Upper lobe of left lung (tissue), 6 donors: Measurements from ENCODE around the gene SMARCE1. TPM values are rescaled to one million over a fixed set of nuclear protein-coding genes. Genes with fewer than 3 reads are reported as not detected.

Experiments
- ATAC-seq, 2 donors: fragments of 200-7000 bp; cut with Tn5 transposase; one replicate each; pipeline ENCODE4 v1.9.1; 2022; ENCODE audit warnings: mild to moderate bottlenecking in 2 of 2, moderate library complexity in 2 of 2; ENCODE audit not compliant: low FRiP score in 2 of 2
- DNase-seq, 2 donors: peaks; one replicate each; pipeline ENCODE4 v3.0.0-alpha.2; 2019 to 2020
- H3K27ac ChIP-seq, 4 donors: fragments of 200-600 bp; sonication (generic); one replicate each; pipeline ENCODE4 v1.5.1; 2016 to 2019
- H3K27me3 ChIP-seq, 4 donors: fragments of 200-600 bp; sonication (generic); one replicate each; pipeline ENCODE4 v1.5.1; 2017 to 2019
- H3K36me3 ChIP-seq, 4 donors: fragments of 200-600 bp; sonication (generic); one replicate each; pipeline ENCODE4 v1.5.1; 2016 to 2019
- H3K4me1 ChIP-seq, 4 donors: fragments of 200-600 bp; sonication (generic); one replicate each; pipeline ENCODE4 v1.5.1; 2018 to 2019
- H3K4me3 ChIP-seq, 4 donors: fragments of 200-600 bp; sonication (generic); one replicate each; pipeline ENCODE4 v1.5.1; 2017 to 2019; ENCODE audit warnings: mild to moderate bottlenecking in 2 of 4, moderate library complexity in 1 of 4
- H3K9me3 ChIP-seq, 4 donors: fragments of 200-600 bp; sonication (generic); one replicate each; pipeline ENCODE4 v1.5.1; 2018 to 2019
- EP300 ChIP-seq, 4 donors: sonication (generic); formaldehyde crosslinking; IDR thresholded peaks; one replicate each; pipeline ENCODE4 v1.5.1; 2017; ENCODE audit warnings: antibody characterized with exemption in 4 of 4, control low read depth in 2 of 4
- POLR2A ChIP-seq, 4 donors: fragments of 450-650 bp; IDR thresholded peaks; one replicate each; pipeline ENCODE4 v1.5.1; 2016 to 2017; ENCODE audit warnings: antibody characterized with exemption in 4 of 4, mild to moderate bottlenecking in 2 of 4
- POLR2AphosphoS5 ChIP-seq, 2 donors: sonication (generic); formaldehyde crosslinking; IDR thresholded peaks; one replicate each; pipeline ENCODE4 v1.5.1; 2017; ENCODE audit warnings: antibody characterized with exemption in 2 of 2
- WGBS, 2 donors: methylation state at CpG; one replicate each; pipeline ENCODE4 v1.1.5; 2017 to 2018; 5-methylcytosine and 5-hydroxymethylcytosine counted together
- total RNA-seq, 6 donors: library from RNA; depleted of rRNA in 4 of 6; stranded (reverse); fragments of >200 nt in 4 of 6; gene quantifications; one replicate each; pipeline versions ENCODE4 v1.1.0 to v1.2.1, GENCODE V29; 2016 to 2021
- TF ChIP-seq, protein P1 (sequence below), 6 experiments: fragments of 450-650 bp in 4 of 6; fragments of 200-600 bp in 2 of 6; sonication (generic) in 2 of 6; IDR thresholded peaks; one replicate each; pipeline ENCODE4 v1.5.1; 2016 to 2019; ENCODE audit warnings: antibody characterized with exemption in 6 of 6
- donor health status: DM: no; HTN: no; CAD: no; lungs with moderate emphysema.
- donor health status: DM: no; HTN: yes; CAD: no; lungs with severe emphysema.

Gene SMARCE1
- total RNA-seq, 6 donors from 2014 or later, result 39.8 to 91.4 (median 65.8) TPM

DNA sequence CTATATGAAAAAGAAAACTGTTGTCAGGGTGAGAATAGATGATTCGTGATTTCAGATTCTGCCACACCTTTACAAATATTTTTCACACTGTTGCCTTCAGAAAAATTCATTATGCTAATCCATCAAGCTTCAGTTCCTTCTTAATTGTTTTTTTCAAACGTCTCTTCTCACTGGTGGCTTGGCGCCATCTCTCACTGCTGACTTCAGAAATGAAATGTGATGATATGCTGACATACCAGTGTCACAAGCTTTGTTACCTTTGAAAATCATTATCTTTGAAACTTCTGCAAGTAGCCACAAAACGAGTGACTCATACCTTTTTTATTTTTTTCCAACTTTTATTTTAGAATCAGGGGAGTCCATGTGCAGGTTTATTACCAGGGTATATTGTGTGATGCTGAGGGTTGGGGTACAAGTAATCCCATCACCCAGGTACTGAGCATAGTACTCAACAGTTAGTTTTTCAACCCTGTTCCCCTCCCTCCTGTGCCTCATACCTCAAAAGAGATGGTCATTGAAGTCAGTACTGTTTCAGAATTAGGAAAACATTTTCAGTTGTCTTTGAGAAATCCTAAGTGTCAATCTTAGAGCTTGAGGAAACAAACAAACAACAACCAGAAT, 31.4 kb upstream of the SMARCE1 start:
- TF ChIP-seq POLR2AphosphoS5 (IDR thresholded peaks at IDR 0.05), result no peak
- TF ChIP-seq, protein P1, sequence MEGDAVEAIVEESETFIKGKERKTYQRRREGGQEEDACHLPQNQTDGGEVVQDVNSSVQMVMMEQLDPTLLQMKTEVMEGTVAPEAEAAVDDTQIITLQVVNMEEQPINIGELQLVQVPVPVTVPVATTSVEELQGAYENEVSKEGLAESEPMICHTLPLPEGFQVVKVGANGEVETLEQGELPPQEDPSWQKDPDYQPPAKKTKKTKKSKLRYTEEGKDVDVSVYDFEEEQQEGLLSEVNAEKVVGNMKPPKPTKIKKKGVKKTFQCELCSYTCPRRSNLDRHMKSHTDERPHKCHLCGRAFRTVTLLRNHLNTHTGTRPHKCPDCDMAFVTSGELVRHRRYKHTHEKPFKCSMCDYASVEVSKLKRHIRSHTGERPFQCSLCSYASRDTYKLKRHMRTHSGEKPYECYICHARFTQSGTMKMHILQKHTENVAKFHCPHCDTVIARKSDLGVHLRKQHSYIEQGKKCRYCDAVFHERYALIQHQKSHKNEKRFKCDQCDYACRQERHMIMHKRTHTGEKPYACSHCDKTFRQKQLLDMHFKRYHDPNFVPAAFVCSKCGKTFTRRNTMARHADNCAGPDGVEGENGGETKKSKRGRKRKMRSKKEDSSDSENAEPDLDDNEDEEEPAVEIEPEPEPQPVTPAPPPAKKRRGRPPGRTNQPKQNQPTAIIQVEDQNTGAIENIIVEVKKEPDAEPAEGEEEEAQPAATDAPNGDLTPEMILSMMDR (IDR thresholded peaks at IDR 0.05), result no peak
- TF ChIP-seq EP300 (IDR thresholded peaks at IDR 0.05), result no peak
- TF ChIP-seq POLR2A (IDR thresholded peaks at IDR 0.05), result no peak
- Histone ChIP-seq H3K27me3 (no peaks in the 10 kb centered on the region), H3K4me3 (no peak overlapping the region), H3K9me3 (no peaks in the 10 kb centered on the region), H3K36me3 (no peaks in the 10 kb centered on the region), H3K27ac (no peak overlapping the region), H3K4me1 (no peaks in the 10 kb centered on the region)
- ATAC-seq, result no peak
- 57 to 65% methylated on average over 4 of the region's 4 CpGs for WGBS, 2 donors
- no peak for DNase-seq

DNA sequence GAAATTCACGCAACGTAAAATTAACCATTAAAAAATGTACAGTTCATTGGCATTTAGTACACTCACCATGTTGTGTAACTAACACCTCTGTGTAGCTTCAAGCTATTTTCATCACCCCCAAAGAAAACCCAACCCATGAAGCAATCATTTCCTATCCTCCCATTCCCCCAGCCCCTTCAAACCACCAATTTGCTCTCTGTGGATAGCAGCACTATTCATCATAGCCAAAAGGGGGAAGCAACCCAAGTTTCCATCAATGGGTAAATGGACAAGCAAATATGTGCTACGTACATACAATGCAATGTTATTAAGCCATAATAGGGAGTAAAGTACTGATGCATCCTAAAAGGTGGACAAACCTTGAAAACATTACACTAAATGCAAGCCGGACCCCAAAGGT, 28.3 kb upstream of the SMARCE1 start:
- no peak for ATAC-seq
- WGBS, 2 donors, result 72 to 82% methylated on average over 4 of the region's 4 CpGs
- Histone ChIP-seq H3K9me3 (no peaks in the 10 kb centered on the region), H3K27ac (no peak overlapping the region), H3K36me3 (no peaks in the 10 kb centered on the region), H3K4me3 (no peak overlapping the region), H3K4me1 (no peaks in the 10 kb centered on the region), H3K27me3 (no peaks in the 10 kb centered on the region)
- TF ChIP-seq, protein P1 (IDR thresholded peaks at IDR 0.05), result no peak
- TF ChIP-seq POLR2AphosphoS5 (IDR thresholded peaks at IDR 0.05), result no peak
- DNase-seq, result no peak

DNA sequence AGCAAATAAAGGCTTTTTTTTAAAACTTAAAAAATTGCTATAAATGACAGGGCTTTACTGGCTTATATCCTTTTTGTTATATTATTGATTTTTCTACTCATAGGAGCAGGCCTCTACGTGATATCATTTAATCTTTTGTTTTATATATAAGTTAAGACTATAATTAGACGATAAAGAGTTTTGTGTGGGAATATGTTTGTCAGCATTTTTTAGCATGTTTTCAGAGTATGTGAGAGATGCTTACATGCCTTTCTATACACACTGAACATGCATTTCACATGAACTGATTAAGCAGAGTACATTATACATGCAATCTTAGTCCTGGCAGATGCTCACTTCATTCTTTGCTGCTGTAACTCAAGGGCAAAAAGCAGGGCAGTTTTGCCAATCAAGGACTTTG, 25.0 kb upstream of the SMARCE1 start:
- no peak overlapping the region for H3K4me3 ChIP-seq
- H3K36me3 ChIP-seq, result no peaks in the 10 kb centered on the region
- no peaks in the 10 kb centered on the region for H3K4me1 ChIP-seq
- no peaks in the 10 kb centered on the region for H3K9me3 ChIP-seq
- ATAC-seq (no peak), DNase-seq (no peak)
- TF ChIP-seq POLR2AphosphoS5 (IDR thresholded peaks at IDR 0.05) (no peak), EP300 (IDR thresholded peaks at IDR 0.05) (no peak), POLR2A (IDR thresholded peaks at IDR 0.05) (no peak)
- TF ChIP-seq, protein P1 (IDR thresholded peaks at IDR 0.05), result no peak
- no peaks in the 10 kb centered on the region for H3K27me3 ChIP-seq
- no peak overlapping the region for H3K27ac ChIP-seq
- 92% methylated on average over 2 of the region's 2 CpGs for WGBS, 2 donors

DNA sequence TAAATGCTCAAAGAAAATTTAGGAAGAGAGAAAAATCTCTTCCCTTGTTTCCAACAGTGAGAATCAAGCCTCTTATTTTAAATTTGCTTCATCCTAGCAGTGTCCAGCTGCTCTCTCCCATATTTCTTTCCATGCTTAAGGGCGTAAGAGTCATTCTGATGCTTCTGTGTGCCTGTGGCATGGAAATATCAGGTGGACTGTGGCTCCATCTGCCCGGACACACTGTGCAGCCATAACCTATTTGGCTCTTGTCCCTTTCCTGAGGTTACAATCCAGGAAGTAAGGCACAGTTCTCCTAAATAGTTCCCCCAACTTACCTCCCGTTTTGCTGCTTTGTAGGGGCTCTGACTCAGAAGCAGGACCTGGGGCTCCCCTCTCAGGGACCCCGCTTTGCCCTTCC, 23.7 kb upstream of the SMARCE1 start:
- H3K36me3 ChIP-seq, result no peaks in the 10 kb centered on the region
- H3K4me1 ChIP-seq, result no peaks in the 10 kb centered on the region
- WGBS, 2 donors, result 61% methylated on average over 4 of the region's 4 CpGs
- no peak overlapping the region for H3K4me3 ChIP-seq
- no peak for ATAC-seq
- H3K27me3 ChIP-seq, result no peaks in the 10 kb centered on the region
- no peak overlapping the region for H3K27ac ChIP-seq
- no peak for TF ChIP-seq EP300 (IDR thresholded peaks at IDR 0.05)
- TF ChIP-seq POLR2AphosphoS5 (IDR thresholded peaks at IDR 0.05), result no peak
- TF ChIP-seq POLR2A (IDR thresholded peaks at IDR 0.05), result no peak
- TF ChIP-seq, protein P1 (IDR thresholded peaks at IDR 0.05), result no peak
- H3K9me3 ChIP-seq, result no peaks in the 10 kb centered on the region
- DNase-seq, result no peak

DNA sequence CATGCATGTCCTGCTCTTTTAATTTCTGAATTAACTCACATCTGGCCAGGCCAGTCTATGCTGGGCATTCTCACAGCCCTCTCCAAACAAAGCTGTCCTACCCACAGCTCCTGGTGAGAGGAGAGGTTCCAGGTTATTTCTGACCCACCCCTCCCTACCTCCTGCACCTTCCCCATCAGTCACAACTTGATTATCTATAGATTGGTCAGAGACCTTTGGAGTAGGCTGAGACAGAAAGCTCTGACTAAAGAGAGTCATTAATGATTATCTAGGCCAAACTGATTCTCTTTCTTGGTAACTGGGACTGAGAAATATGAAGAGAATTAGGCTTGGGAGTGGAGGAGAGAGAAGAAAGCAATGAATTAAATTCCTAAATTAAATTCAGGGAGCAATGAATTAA, 18.7 kb upstream of the SMARCE1 start:
- TF ChIP-seq, protein P1 (IDR thresholded peaks at IDR 0.05), result no peak
- TF ChIP-seq POLR2A (IDR thresholded peaks at IDR 0.05) (no peak), EP300 (IDR thresholded peaks at IDR 0.05) (no peak)
- Histone ChIP-seq H3K4me1 (no peaks in the 10 kb centered on the region), H3K9me3 (no peaks in the 10 kb centered on the region), H3K27ac (no peak overlapping the region), H3K27me3 (peaks cover 0 to 4% (median 0%) of the 10 kb centered on the region in 4 donors), H3K4me3 (no peak overlapping the region), H3K36me3 (no peaks in the 10 kb centered on the region)
- DNase-seq, result no peak
- no peak for ATAC-seq
